B cell (primary cell): ENCODE measurements around the gene HEXD. TPM values are rescaled to one million over a fixed set of nuclear protein-coding genes. Genes with fewer than 3 reads are reported as not detected.

Experiments used
- ATAC-seq: fragments of 200-7000 bp; cut with Tn5 transposase; one replicate; pipeline ENCODE4 v1.10.0; 2021; ENCODE audit warnings: low read depth, mild to moderate bottlenecking, moderate number of reproducible peaks, moderate library complexity
- CTCF ChIA-PET: fragments of 350-600 bp; sonication (Branson Sonifier 250); formaldehyde crosslinking; loops from one replicate; lab custom pipeline; 2021; ENCODE audit warnings: antibody characterized with exemption, inconsistent platforms; lab: Charles Lee
- POLR2A ChIA-PET: fragments of 350-600 bp; sonication (Branson Sonifier 250); formaldehyde crosslinking; loops from one replicate; lab custom pipeline; 2021; ENCODE audit warnings: antibody characterized with exemption; lab: Charles Lee
- DNase-seq: peaks from one replicate; pipeline ENCODE4 v3.0.0; 2013
- H2AFZ ChIP-seq: 2 replicates; pipeline ENCODE4 v1.6.1; 2012; ENCODE audit warnings: mild to moderate bottlenecking, low read depth, low read length; ENCODE audit not compliant: insufficient read depth, poor library complexity, severe bottlenecking
- H3K27ac ChIP-seq, 2 donors: 1 replicate in 1 of 2; 2 replicates in 1 of 2; pipeline ENCODE4 v1.5.1; 2012 to 2013; ENCODE audit warnings: low read length in 2 of 2, mild to moderate bottlenecking in 2 of 2, moderate library complexity in 1 of 2
- H3K27me3 ChIP-seq, 4 experiments: fragments of 200-600 bp in 1 of 4; sonication (generic) in 1 of 4; replicated peaks in 1 of 4; 1 replicate in 2 of 4; 2 replicates in 2 of 4; pipeline versions ENCODE4 v1.6.1 to v1.7.0; 2013 to 2016; ENCODE audit warnings: low read length in 3 of 4, mild to moderate bottlenecking in 2 of 4, mixed read lengths in 1 of 4, moderate library complexity in 1 of 4; ENCODE audit not compliant: insufficient read depth in 4 of 4, control insufficient read depth in 3 of 4; ENCODE audit errors: control extremely low read depth in 1 of 4
- H3K36me3 ChIP-seq, 2 experiments: replicated peaks in 1 of 2; 1 replicate in 1 of 2; 2 replicates in 1 of 2; pipeline versions ENCODE4 v1.6.1 to v1.7.1; 2013; ENCODE audit warnings: low read length in 1 of 2; ENCODE audit not compliant: insufficient read depth in 2 of 2, control insufficient read depth in 1 of 2; ENCODE audit errors: control extremely low read depth in 1 of 2, extremely low read depth in 1 of 2
- H3K4me1 ChIP-seq, 2 donors: fragments of 200-600 bp in 1 of 2; sonication (generic) in 1 of 2; 1 replicate in 1 of 2; 2 replicates in 1 of 2; pipeline versions ENCODE4 v1.5.1 to v1.6.1; 2013 to 2017; ENCODE audit warnings: low read length in 2 of 2; ENCODE audit not compliant: control insufficient read depth in 2 of 2, insufficient read depth in 2 of 2
- H3K4me2 ChIP-seq: replicated peaks from 2 replicates; pipeline ENCODE3; 2012; ENCODE audit warnings: mild to moderate bottlenecking, low read depth, low read length; ENCODE audit not compliant: poor library complexity, severe bottlenecking
- H3K4me3 ChIP-seq, 5 experiments: fragments of 200-600 bp in 1 of 5; sonication (generic) in 1 of 5; 1 replicate in 3 of 5; 2 replicates in 2 of 5; pipeline versions ENCODE4 v1.5.1 to v1.7.0; 2011 to 2016; ENCODE audit warnings: low read length in 4 of 5, mild to moderate bottlenecking in 4 of 5, low read depth in 2 of 5, control low read depth in 1 of 5, moderate library complexity in 1 of 5; ENCODE audit not compliant: insufficient read depth in 1 of 5; ENCODE audit errors: control extremely low read depth in 1 of 5, extremely low read depth in 1 of 5
- H3K79me2 ChIP-seq: fragments of 200-600 bp; sonication (generic); one replicate; pipeline ENCODE4 v1.6.0; 2016; ENCODE audit warnings: low read length; ENCODE audit not compliant: control insufficient read depth, insufficient read depth
- H3K9ac ChIP-seq: fragments of 200-600 bp; sonication (generic); 2 replicates; pipeline ENCODE4 v1.6.1; 2017; ENCODE audit warnings: mild to moderate bottlenecking, low read length, moderate library complexity
- H3K9me3 ChIP-seq, 3 donors: one replicate each; pipeline versions ENCODE4 v1.6.1 to v1.7.1; 2013; ENCODE audit warnings: low read length in 2 of 3; ENCODE audit not compliant: control insufficient read depth in 2 of 3, insufficient read depth in 1 of 3; ENCODE audit errors: control extremely low read depth in 1 of 3
- H4K20me1 ChIP-seq: 2 replicates; pipeline ENCODE4 v1.6.0; 2012; ENCODE audit warnings: mild to moderate bottlenecking, low read length; ENCODE audit not compliant: insufficient read depth, control insufficient read depth, poor library complexity, severe bottlenecking
- H3K27ac Mint-ChIP-seq: one replicate; pipeline ENCODE4 v1.8.0; 2021; ENCODE audit warnings: mixed read lengths
- H3K27me3 Mint-ChIP-seq: one replicate; pipeline ENCODE4 v1.8.0; 2021; ENCODE audit warnings: mixed read lengths
- H3K4me1 Mint-ChIP-seq: one replicate; pipeline ENCODE4 v1.8.0; 2021; ENCODE audit warnings: mixed read lengths
- H3K4me3 Mint-ChIP-seq: one replicate; pipeline ENCODE4 v1.8.0; 2021; ENCODE audit warnings: mixed read lengths
- H3K9me3 Mint-ChIP-seq: one replicate; pipeline ENCODE4 v1.8.0; 2022; ENCODE audit warnings: mixed read lengths; ENCODE audit not compliant: insufficient read depth
- CTCF ChIP-seq: fragments of 200-600 bp; IDR thresholded peaks from one replicate; pipeline ENCODE4 v1.8.0; 2022; ENCODE audit warnings: antibody characterized with exemption, mild to moderate bottlenecking
- EZH2 ChIP-seq: IDR thresholded peaks from 2 replicates; pipeline ENCODE4 v1.6.1; 2012; ENCODE audit warnings: borderline replicate concordance, low read depth, mild to moderate bottlenecking, moderate library complexity, low read length; ENCODE audit not compliant: insufficient read depth, poor library complexity, severe bottlenecking
- WGBS: methylation state at CpG from one replicate; pipeline ENCODE4 v1.1.5; 2013; ENCODE audit warnings: missing lambda C conversion rate; ENCODE audit not compliant: insufficient coverage; 5-methylcytosine and 5-hydroxymethylcytosine counted together
- intact Hi-C: fragments of 100-400 bp; cut with micrococcal nuclease; formaldehyde crosslinking; loops from one replicate; pipeline ENCODE4 v1.10.0; 2022
- polyA plus RNA-seq: library from polyadenylated mRNA; depleted of rRNA; stranded (reverse); fragments of >200 nt; gene quantifications from 2 replicates; pipeline ENCODE4 v1.2.3, GENCODE V29; 2012
- total RNA-seq, 2 donors: library from RNA; stranded (reverse); fragments of 120-200 nt in 1 of 2; gene quantifications; 1 replicate in 1 of 2; 2 replicates in 1 of 2; pipeline versions ENCODE4 v1.2.3 to v1.2.4, GENCODE V29; 2013 to 2022

Gene HEXD
- total and polyA plus RNA-seq, 2 donors (not counting 1 experiment from before 2014, with no cell fraction given) = 128 to 317 TPM

- no peak overlapping the region for H3K4me3 ChIP-seq
- H3K4me1 ChIP-seq = peaks cover 19 to 70% of the 10 kb centered on the region in 2 donors
- peak; percentile 56 for DNase-seq
- H3K79me2 ChIP-seq = peaks cover 89% of the 10 kb centered on the region
- H2AFZ ChIP-seq = no peak overlapping the region
- H3K27me3 Mint-ChIP-seq = no peaks in the 10 kb centered on the region
- H3K9me3 Mint-ChIP-seq = no peaks in the 10 kb centered on the region
- peak overlapping the region; percentile 19 for H3K4me2 ChIP-seq
- no peak for TF ChIP-seq EZH2
- TF ChIP-seq CTCF = no peak
- POLR2A ChIA-PET = interaction anchor here (0.5 kb wide), 1 partner anchor 200 kb away, joined by 3 read pairs; no protein-coding TSS in a partner anchor
- peaks cover 46% of the 10 kb centered on the region for H3K4me1 Mint-ChIP-seq
- WGBS = 69% methylated on average over 27 of the region's 27 CpGs
- peak; percentile 38 for ATAC-seq
- H3K36me3 ChIP-seq = peaks cover 0 to 75% of the 10 kb centered on the region in 2 experiments
- H4K20me1 ChIP-seq = peaks cover 96% of the 10 kb centered on the region
- H3K9me3 ChIP-seq = no peaks in the 10 kb centered on the region
- CTCF ChIA-PET = interaction anchor here (1.4 kb wide), 1 partner anchor 16 kb away, joined by 5 read pairs; no protein-coding TSS in a partner anchor
- peak overlapping the region; percentile 34 to 78 for H3K27ac ChIP-seq
- H3K27ac Mint-ChIP-seq = peak overlapping the region; percentile 67
- no peak overlapping the region for H3K4me3 Mint-ChIP-seq
- no peaks in the 10 kb centered on the region for H3K27me3 ChIP-seq
- no peak overlapping the region for H3K9ac ChIP-seq
- intact Hi-C loops = loop anchor here (1.0 kb wide), 1 partner anchor 7 kb away; no protein-coding TSS in a partner anchor
Measured at GRCh38 chr17:82441691-82442487, 23.7 kb downstream of the HEXD start.
